K562 (cell line): ENCODE data around the gene CLEC3B. TPM values are rescaled to one million over a fixed set of nuclear protein-coding genes. Genes with fewer than 3 reads are reported as not detected.
A peak's percentile ranks its signal among the peaks of the same experiment; 100 is the strongest.

Experiments
- ARID1B ChIP-seq: fragments of 450-650 bp; IDR thresholded peaks from 2 replicates; pipeline ENCODE4 v1.6.1; 2016; ENCODE audit warnings: antibody characterized with exemption, mild to moderate bottlenecking, inconsistent platforms
- ESRRB ChIP-seq: fragments of 250-450 bp; sonication (Bioruptor Pico); IDR thresholded peaks from 2 replicates; pipeline ENCODE4 v1.5.0; 2020; ENCODE audit warnings: mild to moderate bottlenecking, moderate library complexity, borderline replicate concordance
- KLF16 ChIP-seq: IDR thresholded peaks from 2 replicates; pipeline ENCODE4 v1.6.1; 2016; ENCODE audit warnings: antibody characterized with exemption
- MAFF ChIP-seq: IDR thresholded peaks from 2 replicates; pipeline ENCODE4 v1.6.1; 2012; ENCODE audit warnings: low read length, improper control_type of control experiment
- PHB ChIP-seq: fragments of 250-450 bp; sonication (Bioruptor Pico); IDR thresholded peaks from 2 replicates; pipeline ENCODE4 v1.5.0; 2021
- POLR2AphosphoS2 ChIP-seq: IDR thresholded peaks from 2 replicates; pipeline ENCODE4 v1.6.1; 2012; ENCODE audit warnings: low read length, improper control_type of control experiment
- POLR3G ChIP-seq: IDR thresholded peaks from 2 replicates; pipeline ENCODE4 v1.6.1; 2011; ENCODE audit not compliant: insufficient read length, insufficient replicate concordance; ENCODE audit errors: extremely low read depth
- PTTG1 ChIP-seq: fragments of 450-650 bp; IDR thresholded peaks from 2 replicates; pipeline ENCODE4 v1.6.1; 2016; ENCODE audit warnings: low read depth, mild to moderate bottlenecking, missing genetic modification characterization, missing compliant biosample characterization
- SAFB2 ChIP-seq: fragments of 200-400 bp; formaldehyde crosslinking; IDR thresholded peaks from 2 replicates; pipeline ENCODE4 v1.6.1; 2018; ENCODE audit warnings: borderline replicate concordance, low read length, low read depth, moderate library complexity; ENCODE audit not compliant: severe bottlenecking
- TAF9B ChIP-seq: fragments of 450-650 bp; IDR thresholded peaks from 2 replicates; pipeline ENCODE4 v1.6.1; 2018; ENCODE audit warnings: mild to moderate bottlenecking; ENCODE audit not compliant: partially characterized antibody
- polyA plus RNA-seq, 8 experiments: library from polyadenylated mRNA; depleted of rRNA in 4 of 8; stranded (reverse) in 5 of 8; unstranded in 3 of 8; fragments of >200 nt; fragmentation: Nextera tagmentation in 2 of 8; fragmentation: Illumina TruSeq in 1 of 8; extraction: Ambion mirVana in 2 of 8; extraction: Trizol in 1 of 8; gene quantifications; 2 replicates each; pipeline versions ENCODE4 v1.2.1 to v1.2.3, GENCODE V29; 2011 to 2014; ENCODE audit warnings: inconsistent platforms in 1 of 8, missing spikeins in 1 of 8
- total RNA-seq, 7 experiments: library from RNA; depleted of rRNA in 6 of 7; stranded (reverse); fragments of >200 nt in 6 of 7; fragmentation: Illumina TruSeq in 2 of 7; extraction: Trizol in 2 of 7; gene quantifications; 2 replicates each; pipeline versions ENCODE4 v1.2.1 to v1.2.3, GENCODE V29; 2011 to 2021; ENCODE audit warnings: low replicate concordance in 1 of 7
- TF ChIP-seq, protein P1 (sequence below): fragments of 450-650 bp; IDR thresholded peaks from 2 replicates; pipeline ENCODE4 v1.6.1; 2017; ENCODE audit warnings: mild to moderate bottlenecking, moderate library complexity
- TF ChIP-seq, protein P2 (sequence below): fragments of 150-350 bp; conservative IDR thresholded peaks from 2 replicates; pipeline ENCODE4 v1.6.1; 2014; ENCODE audit warnings: low read length
- TF ChIP-seq, protein P3 (sequence below): sonication (generic); formaldehyde crosslinking; IDR thresholded peaks from 2 replicates; pipeline ENCODE4 v1.5.0; 2020; ENCODE audit warnings: missing genetic modification reagents
- TF ChIP-seq, protein P4 (sequence below): fragments of 450-650 bp; formaldehyde crosslinking; IDR thresholded peaks from 2 replicates; pipeline ENCODE4 v1.4.0; 2020; ENCODE audit warnings: mild to moderate bottlenecking
- TF ChIP-seq, protein P5 (sequence below): sonication (generic); formaldehyde crosslinking; IDR thresholded peaks from 2 replicates; pipeline ENCODE4 v1.8.0; 2022; ENCODE audit warnings: missing genetic modification reagents, mild to moderate bottlenecking, borderline replicate concordance
- TF ChIP-seq, protein P6 (sequence below): IDR thresholded peaks from 3 replicates; pipeline ENCODE4 v1.6.1; 2011; ENCODE audit warnings: borderline replicate concordance, mild to moderate bottlenecking; ENCODE audit not compliant: insufficient read length, insufficient read depth
- TF ChIP-seq, protein P7 (sequence below): fragments of 450-650 bp; IDR thresholded peaks from 2 replicates; pipeline ENCODE4 v1.7.0; 2016; ENCODE audit warnings: borderline replicate concordance

The CLEC3B gene
- total and polyA plus RNA-seq, 9 of the 15 experiments (the other 6 are each of a cell fraction or from before 2014, with no cell fraction given): not detected

DNA sequence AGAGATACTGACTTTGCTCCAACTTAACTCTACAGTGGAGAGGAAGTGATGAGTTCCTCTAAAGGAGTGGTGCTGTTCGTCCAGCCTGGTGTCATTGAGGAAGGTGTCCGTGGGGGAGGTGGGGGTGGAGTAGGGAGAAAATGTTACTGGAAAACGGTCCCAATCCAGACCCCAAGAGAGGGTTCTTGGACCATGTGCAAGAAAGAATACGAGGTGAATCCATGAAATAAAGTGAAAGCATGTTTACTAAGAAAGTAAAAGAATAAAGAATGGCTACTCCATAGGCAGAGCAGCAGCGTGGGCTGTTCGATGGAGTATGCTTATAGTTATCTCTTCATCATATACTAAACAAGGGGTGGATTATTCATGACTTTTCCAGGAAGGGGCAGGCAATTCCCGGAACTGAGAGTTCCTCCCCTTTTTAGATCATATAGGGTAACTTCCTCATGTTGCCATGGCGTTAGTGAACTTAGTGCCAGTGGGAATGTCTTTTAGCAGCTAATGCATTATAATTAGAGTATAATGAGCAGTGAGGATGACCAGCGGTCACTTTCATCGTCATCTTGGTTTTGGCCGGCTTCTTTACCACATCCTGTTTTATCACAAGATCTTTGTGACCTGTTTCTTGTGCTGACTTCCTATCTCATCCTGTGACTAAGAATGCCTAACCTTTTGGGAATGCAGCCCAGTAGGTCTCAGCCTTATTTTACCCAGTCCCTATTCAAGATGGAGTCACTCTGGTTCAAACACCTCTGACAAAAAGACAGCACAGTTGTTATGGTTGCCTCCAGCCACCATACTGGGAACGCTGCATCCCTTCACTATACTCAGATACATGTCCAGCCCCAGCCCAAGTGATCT is 38.6 kb downstream of the CLEC3B start (continued):
- TF ChIP-seq, protein P1, sequence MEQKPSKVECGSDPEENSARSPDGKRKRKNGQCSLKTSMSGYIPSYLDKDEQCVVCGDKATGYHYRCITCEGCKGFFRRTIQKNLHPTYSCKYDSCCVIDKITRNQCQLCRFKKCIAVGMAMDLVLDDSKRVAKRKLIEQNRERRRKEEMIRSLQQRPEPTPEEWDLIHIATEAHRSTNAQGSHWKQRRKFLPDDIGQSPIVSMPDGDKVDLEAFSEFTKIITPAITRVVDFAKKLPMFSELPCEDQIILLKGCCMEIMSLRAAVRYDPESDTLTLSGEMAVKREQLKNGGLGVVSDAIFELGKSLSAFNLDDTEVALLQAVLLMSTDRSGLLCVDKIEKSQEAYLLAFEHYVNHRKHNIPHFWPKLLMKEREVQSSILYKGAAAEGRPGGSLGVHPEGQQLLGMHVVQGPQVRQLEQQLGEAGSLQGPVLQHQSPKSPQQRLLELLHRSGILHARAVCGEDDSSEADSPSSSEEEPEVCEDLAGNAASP: no peak
- TF ChIP-seq POLR3G (no peak), ESRRB (CRISPR knock-in tag) (peak; percentile 99), POLR2AphosphoS2 (no peak), SAFB2 (no peak), ARID1B (peak; percentile 88), TAF9B (no peak), KLF16 (peak; percentile 58; the same call in 1 of the 2 replicates), PHB (CRISPR knock-in tag) (peak; percentile 100), MAFF (no peak), PTTG1 (peak; percentile 100)
- TF ChIP-seq, protein P2, sequence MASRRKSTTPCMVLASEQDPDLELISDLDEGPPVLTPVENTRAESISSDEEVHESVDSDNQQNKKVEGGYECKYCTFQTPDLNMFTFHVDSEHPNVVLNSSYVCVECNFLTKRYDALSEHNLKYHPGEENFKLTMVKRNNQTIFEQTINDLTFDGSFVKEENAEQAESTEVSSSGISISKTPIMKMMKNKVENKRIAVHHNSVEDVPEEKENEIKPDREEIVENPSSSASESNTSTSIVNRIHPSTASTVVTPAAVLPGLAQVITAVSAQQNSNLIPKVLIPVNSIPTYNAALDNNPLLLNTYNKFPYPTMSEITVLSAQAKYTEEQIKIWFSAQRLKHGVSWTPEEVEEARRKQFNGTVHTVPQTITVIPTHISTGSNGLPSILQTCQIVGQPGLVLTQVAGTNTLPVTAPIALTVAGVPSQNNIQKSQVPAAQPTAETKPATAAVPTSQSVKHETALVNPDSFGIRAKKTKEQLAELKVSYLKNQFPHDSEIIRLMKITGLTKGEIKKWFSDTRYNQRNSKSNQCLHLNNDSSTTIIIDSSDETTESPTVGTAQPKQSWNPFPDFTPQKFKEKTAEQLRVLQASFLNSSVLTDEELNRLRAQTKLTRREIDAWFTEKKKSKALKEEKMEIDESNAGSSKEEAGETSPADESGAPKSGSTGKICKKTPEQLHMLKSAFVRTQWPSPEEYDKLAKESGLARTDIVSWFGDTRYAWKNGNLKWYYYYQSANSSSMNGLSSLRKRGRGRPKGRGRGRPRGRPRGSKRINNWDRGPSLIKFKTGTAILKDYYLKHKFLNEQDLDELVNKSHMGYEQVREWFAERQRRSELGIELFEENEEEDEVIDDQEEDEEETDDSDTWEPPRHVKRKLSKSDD: peak; percentile 58; the same call in 1 of the 2 replicates
- TF ChIP-seq, protein P3, sequence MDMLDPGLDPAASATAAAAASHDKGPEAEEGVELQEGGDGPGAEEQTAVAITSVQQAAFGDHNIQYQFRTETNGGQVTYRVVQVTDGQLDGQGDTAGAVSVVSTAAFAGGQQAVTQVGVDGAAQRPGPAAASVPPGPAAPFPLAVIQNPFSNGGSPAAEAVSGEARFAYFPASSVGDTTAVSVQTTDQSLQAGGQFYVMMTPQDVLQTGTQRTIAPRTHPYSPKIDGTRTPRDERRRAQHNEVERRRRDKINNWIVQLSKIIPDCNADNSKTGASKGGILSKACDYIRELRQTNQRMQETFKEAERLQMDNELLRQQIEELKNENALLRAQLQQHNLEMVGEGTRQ (CRISPR knock-in tag): no peak
- TF ChIP-seq, protein P4, sequence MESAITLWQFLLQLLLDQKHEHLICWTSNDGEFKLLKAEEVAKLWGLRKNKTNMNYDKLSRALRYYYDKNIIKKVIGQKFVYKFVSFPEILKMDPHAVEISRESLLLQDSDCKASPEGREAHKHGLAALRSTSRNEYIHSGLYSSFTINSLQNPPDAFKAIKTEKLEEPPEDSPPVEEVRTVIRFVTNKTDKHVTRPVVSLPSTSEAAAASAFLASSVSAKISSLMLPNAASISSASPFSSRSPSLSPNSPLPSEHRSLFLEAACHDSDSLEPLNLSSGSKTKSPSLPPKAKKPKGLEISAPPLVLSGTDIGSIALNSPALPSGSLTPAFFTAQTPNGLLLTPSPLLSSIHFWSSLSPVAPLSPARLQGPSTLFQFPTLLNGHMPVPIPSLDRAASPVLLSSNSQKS (CRISPR knock-in tag): peak; percentile 100
- TF ChIP-seq, protein P5, sequence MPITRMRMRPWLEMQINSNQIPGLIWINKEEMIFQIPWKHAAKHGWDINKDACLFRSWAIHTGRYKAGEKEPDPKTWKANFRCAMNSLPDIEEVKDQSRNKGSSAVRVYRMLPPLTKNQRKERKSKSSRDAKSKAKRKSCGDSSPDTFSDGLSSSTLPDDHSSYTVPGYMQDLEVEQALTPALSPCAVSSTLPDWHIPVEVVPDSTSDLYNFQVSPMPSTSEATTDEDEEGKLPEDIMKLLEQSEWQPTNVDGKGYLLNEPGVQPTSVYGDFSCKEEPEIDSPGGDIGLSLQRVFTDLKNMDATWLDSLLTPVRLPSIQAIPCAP (CRISPR knock-in tag): no peak
- TF ChIP-seq, protein P6, sequence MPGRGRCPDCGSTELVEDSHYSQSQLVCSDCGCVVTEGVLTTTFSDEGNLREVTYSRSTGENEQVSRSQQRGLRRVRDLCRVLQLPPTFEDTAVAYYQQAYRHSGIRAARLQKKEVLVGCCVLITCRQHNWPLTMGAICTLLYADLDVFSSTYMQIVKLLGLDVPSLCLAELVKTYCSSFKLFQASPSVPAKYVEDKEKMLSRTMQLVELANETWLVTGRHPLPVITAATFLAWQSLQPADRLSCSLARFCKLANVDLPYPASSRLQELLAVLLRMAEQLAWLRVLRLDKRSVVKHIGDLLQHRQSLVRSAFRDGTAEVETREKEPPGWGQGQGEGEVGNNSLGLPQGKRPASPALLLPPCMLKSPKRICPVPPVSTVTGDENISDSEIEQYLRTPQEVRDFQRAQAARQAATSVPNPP: no peak
- TF ChIP-seq, protein P7, sequence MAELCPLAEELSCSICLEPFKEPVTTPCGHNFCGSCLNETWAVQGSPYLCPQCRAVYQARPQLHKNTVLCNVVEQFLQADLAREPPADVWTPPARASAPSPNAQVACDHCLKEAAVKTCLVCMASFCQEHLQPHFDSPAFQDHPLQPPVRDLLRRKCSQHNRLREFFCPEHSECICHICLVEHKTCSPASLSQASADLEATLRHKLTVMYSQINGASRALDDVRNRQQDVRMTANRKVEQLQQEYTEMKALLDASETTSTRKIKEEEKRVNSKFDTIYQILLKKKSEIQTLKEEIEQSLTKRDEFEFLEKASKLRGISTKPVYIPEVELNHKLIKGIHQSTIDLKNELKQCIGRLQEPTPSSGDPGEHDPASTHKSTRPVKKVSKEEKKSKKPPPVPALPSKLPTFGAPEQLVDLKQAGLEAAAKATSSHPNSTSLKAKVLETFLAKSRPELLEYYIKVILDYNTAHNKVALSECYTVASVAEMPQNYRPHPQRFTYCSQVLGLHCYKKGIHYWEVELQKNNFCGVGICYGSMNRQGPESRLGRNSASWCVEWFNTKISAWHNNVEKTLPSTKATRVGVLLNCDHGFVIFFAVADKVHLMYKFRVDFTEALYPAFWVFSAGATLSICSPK: no peak
